Subcutaneous abdominal adipose tissue (tissue), 5 donors: ENCODE data around the gene STKLD1.
"Not testable (repeated sequence)": the region's sequence is repeated elsewhere in the genome, so short reads cannot be mapped to it uniquely, and the experiment has no call there.

Experiments
- H3K27ac ChIP-seq: one replicate; pipeline ENCODE4 v1.7.0; 2013; ENCODE audit warnings: low read depth, mild to moderate bottlenecking, inconsistent platforms, low read length, moderate library complexity
- H3K27me3 ChIP-seq, 5 donors: one replicate each; pipeline ENCODE4 v1.7.0; 2013; ENCODE audit warnings: low read length in 5 of 5, inconsistent platforms in 1 of 5; ENCODE audit not compliant: control insufficient read depth in 5 of 5, insufficient read depth in 4 of 5
- H3K36me3 ChIP-seq, 5 donors: one replicate each; pipeline ENCODE4 v1.7.0; 2013; ENCODE audit warnings: low read length in 5 of 5; ENCODE audit not compliant: control insufficient read depth in 5 of 5, insufficient read depth in 5 of 5
- H3K4me1 ChIP-seq, 5 donors: one replicate each; pipeline ENCODE4 v1.7.0; 2013; ENCODE audit warnings: low read length in 5 of 5, mild to moderate bottlenecking in 3 of 5, moderate library complexity in 1 of 5; ENCODE audit not compliant: control insufficient read depth in 5 of 5, insufficient read depth in 5 of 5
- H3K4me3 ChIP-seq, 5 donors: one replicate each; pipeline ENCODE4 v1.7.0; 2013; ENCODE audit warnings: low read length in 5 of 5, low read depth in 1 of 5
- H3K9ac ChIP-seq, 5 donors: one replicate each; pipeline ENCODE4 v1.7.0; 2013; ENCODE audit warnings: low read length in 5 of 5, mild to moderate bottlenecking in 4 of 5, moderate library complexity in 3 of 5
- H3K9me3 ChIP-seq, 5 donors: one replicate each; pipeline ENCODE4 v1.7.0; 2013; ENCODE audit warnings: low read length in 5 of 5; ENCODE audit not compliant: control insufficient read depth in 5 of 5
- donor health status: healthy.
- donor health status: healthy.
- donor health status: healthy.
- donor health status: healthy.
- donor health status: healthy.

The STKLD1 gene

DNA sequence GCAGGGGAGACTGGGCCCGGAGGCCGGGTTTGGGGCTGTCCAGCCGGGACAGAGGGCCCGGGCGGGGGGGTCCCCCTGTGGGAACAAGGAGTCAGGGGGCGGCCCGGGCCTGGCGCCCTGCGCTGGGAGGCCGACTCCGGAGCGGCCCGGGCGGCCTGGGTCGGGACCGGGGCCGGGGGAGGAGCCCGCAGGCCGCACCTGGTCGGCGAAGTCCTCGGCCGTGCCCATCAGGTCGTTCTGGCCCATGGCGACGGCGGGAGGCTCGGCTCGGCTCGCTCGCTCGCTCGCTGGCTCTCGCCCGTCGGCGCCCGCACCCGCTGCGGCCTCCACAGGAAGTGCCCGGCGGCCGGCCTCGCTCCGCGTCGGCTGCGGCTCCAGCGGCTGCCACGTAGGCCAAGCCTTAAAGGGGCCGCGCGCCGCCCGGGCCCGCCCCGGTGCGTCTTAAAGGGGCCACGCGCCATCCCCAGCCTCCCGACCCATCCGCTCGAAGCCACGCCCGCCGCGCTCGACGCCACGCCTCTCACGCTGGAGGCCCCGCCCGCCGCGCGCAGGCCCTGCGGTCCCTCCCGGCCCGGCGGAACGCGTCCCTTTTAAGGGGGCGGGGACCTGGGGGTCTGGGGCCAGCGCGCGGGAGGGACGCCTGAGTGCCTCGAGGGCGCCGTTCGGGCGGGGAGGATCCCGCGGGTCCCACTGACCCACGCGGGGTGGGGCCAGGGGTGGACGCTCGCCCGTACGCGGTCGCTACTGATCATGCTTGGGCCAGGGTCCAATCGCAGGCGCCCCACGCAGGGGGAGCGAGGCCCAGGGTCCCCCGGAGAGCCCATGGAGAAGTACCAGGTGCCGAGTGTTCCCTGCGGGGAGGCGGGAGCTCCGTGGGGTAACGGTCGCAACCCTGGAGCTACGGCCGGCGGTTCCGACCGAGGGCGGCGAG, at the start of gene STKLD1, which contains the start of gene SURF4:
STKLD1 (plus strand) TSS at position 643 of the 931 bp plus-strand sequence; CDS start at position 751, 108 bp downstream.
SURF4 (minus strand) TSS at position 337 of the 931 bp plus-strand sequence; CDS start at position 246, 91 bp downstream.
- Histone ChIP-seq H3K4me1 (peaks cover 10 to 56% (median 47%) of the 10 kb centered on the region in 5 donors), H3K9me3 (peaks cover 0 to 8% (median 2%) of the 10 kb centered on the region in 5 donors), H3K36me3 (peaks cover 0 to 8% (median 5%) of the 10 kb centered on the region in 5 donors), H3K27me3 (no peaks in the 10 kb centered on the region), H3K4me3 (peak within 1 kb of the TSS; percentile 75 to 98 (median 88)), H3K9ac (peak within 1 kb of the TSS; percentile 40 to 100 (median 96)), H3K27ac (peak within 1 kb of the TSS; percentile 74)

DNA sequence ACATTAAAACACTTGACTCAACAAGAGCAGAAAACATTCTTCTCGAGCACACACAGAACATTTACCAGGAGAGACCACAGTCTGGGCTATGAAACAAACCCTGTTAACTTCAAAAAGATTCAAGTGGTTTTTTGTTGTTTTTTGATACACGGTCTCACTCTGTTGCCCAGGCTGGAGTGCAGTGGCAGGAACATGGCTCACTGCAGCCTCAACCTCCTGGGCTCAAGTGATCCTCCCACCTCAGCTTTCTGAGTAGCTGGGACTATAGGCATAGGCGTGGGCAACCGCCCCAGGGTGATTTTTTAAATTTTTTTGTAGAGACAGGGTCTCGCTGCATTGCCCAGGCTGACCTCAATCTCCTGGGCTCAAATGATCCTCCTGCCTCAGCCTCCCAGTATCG, 49.1 kb upstream of the STKLD1 start:
- not testable (repeated sequence) for H3K9ac ChIP-seq, H3K4me1 ChIP-seq, H3K27ac ChIP-seq, H3K4me3 ChIP-seq, H3K27me3 ChIP-seq, H3K9me3 ChIP-seq
- H3K36me3 ChIP-seq = peaks cover 4 to 23% (median 16%) of the 10 kb centered on the region in 5 donors

DNA sequence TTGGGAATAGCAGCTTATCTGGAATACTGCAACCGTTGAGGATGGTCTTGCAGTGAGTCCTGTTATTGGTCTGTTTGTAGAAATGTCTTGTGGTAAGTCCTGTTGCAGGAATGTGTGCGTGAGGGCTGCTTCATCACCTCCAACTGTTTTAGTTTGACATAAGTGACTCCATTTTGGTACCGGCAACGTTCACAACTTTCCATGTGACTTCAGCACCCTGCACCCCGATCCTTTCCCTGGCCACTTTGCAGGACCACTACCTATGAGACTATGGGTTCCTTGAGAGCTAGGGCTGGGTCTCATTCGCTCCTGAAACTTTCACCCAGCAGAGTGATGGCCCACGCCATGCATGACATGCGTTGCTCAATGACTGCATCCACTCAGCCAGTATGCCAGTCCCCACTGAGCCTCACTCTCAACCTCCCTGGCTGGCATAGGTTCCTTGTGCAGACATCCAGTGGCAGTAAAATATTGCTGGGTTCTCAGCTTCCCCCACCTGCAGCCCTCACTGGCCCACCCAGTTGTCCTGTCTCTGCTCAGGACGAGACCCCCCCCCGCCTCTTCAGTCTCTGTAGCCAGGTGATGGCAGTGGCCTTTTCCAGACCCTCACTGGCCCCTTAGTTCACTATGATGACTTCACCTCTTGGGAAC, 48.2 kb upstream of the STKLD1 start:
- Histone ChIP-seq H3K9me3 (no peaks in the 10 kb centered on the region), H3K9ac (no peak overlapping the region), H3K27ac (no peak overlapping the region), H3K36me3 (peaks cover 4 to 32% (median 25%) of the 10 kb centered on the region in 5 donors), H3K27me3 (no peaks in the 10 kb centered on the region), H3K4me3 (no peak overlapping the region), H3K4me1 (no peaks in the 10 kb centered on the region)

DNA sequence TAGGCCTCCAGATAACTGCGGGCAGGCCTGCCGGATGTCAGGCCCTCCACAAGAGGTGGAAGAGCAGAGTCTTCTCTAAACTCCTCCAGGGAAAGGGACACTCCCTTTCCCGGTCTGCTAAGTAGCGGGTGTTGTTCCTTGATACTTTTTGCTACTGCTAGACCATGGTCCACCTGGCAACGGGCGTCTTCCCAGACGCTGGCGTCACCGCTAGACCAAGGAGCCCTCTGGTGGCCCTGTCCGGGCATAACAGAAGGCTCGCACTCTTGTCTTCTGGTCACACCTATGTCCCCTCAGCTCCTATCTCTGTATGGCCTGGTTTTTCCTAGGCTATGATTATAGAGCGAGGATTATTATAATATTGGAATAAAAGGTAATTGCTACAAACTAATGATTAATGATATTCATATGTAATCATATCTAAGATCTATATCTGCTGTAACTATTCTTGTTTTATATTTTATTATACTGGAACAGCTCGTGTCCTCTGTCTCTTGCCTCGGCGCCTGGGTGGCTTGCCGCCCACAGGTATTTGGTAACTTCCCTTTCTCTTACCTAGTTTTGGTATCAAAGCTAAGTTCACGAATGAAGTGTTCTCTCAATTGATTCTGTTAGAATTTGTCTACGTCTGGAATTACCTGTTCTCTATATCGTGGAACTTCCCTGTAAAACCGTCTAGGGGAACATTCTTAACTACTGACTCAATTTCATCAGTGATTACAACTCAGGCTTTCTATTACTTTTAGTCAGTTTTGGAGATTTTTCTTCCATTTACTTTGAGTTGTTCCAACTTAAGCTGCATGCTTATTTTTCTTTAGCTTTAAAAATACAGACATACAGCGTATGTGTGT, 46.6 kb upstream of the STKLD1 start:
- not testable (repeated sequence) for H3K4me3 ChIP-seq, H3K27ac ChIP-seq, H3K4me1 ChIP-seq, H3K9ac ChIP-seq, H3K27me3 ChIP-seq, H3K9me3 ChIP-seq
- peaks cover 4 to 48% (median 41%) of the 10 kb centered on the region in 5 donors for H3K36me3 ChIP-seq

DNA sequence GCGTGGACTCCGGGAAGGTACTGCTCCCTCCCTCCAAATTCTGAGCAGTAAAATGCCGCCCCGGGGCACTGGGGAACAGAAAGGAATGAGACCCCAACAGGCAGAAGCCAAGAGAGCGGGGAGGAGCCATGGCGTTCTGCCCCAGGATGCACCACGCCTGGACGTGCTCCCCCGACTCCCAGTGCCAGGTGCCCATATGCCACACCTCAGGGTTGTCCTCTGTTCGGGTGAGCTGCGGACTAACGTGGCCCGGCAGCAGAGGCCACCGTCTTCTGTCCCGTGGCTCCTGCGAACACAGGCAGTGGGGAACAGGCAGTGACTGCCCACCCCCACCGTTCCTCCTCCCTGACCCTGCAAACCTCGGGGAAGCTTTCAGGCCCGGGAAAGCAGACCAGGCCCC, 44.9 kb upstream of the STKLD1 start:
- Histone ChIP-seq H3K27me3 (no peaks in the 10 kb centered on the region), H3K27ac (no peak overlapping the region), H3K4me1 (peaks cover 3 to 17% (median 14%) of the 10 kb centered on the region in 5 donors), H3K9ac (no peak overlapping the region), H3K9me3 (no peaks in the 10 kb centered on the region), H3K4me3 (no peak overlapping the region), H3K36me3 (peaks cover 4 to 48% (median 42%) of the 10 kb centered on the region in 5 donors)

DNA sequence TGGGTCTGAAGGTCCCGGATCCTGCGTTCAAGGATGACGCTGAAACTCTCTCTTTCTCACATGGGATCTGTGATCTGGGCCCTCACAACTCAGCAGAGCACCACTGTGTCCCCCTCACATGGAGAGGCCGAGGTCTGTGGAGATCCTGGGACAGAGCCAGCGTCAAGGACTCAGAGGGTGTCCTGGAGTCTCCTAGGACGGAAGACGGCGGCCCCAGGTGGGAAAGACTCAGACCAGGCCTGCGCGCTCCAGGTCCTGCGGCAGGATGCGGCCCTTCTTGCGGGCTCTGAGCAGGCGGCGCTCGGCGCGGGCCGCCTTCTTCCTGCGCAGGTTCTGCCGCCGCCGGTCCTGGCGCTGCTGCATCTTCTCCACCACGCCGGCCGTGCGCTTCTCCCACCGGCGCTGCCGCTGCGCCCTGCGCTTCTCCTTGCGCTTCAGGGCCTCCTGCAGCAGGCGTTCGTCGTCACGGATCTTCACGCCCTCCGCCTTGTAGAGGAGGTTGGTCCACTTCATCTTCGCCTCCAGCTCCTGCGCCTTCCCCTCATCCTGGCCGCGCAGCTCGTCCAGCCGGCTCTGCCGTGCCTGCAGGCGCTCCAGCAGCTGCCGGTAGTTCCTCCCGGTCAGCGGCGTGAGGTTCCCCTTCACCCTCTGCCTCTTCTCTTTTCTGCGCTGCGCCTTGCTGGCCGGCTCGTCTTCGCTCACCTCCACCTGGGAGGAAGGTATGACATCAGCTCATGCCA, 44.4 kb upstream of the STKLD1 start:
- H3K27me3 ChIP-seq = no peaks in the 10 kb centered on the region
- H3K4me1 ChIP-seq = peaks cover 3 to 22% (median 20%) of the 10 kb centered on the region in 5 donors
- H3K9me3 ChIP-seq = no peaks in the 10 kb centered on the region
- H3K27ac ChIP-seq = no peak overlapping the region
- H3K36me3 ChIP-seq = peaks cover 4 to 48% (median 42%) of the 10 kb centered on the region in 5 donors
- H3K9ac ChIP-seq = no peak overlapping the region
- no peak overlapping the region for H3K4me3 ChIP-seq

DNA sequence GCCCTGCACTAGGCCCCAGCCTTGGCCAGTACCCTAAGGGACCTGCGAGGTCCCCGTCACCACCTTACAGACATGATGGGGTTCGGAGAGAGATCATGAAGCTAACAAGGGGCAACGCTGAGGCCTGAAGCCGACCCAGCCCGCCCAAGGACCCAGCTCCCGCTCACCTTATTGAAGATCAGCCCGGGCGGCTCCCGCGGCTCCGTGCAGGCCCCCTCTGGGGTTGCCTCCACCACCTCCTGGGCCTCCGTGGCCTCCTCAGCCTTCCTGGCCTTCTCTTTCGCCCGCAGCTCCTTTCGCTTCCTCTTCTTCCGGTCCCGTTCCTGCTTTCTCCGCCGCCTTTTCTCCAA, 43.8 kb upstream of the STKLD1 start:
- Histone ChIP-seq H3K9ac (no peak overlapping the region), H3K4me1 (peaks cover 3 to 23% (median 21%) of the 10 kb centered on the region in 5 donors), H3K27me3 (no peaks in the 10 kb centered on the region), H3K27ac (no peak overlapping the region), H3K36me3 (peaks cover 4 to 48% (median 42%) of the 10 kb centered on the region in 5 donors), H3K4me3 (no peak overlapping the region), H3K9me3 (no peaks in the 10 kb centered on the region)

DNA sequence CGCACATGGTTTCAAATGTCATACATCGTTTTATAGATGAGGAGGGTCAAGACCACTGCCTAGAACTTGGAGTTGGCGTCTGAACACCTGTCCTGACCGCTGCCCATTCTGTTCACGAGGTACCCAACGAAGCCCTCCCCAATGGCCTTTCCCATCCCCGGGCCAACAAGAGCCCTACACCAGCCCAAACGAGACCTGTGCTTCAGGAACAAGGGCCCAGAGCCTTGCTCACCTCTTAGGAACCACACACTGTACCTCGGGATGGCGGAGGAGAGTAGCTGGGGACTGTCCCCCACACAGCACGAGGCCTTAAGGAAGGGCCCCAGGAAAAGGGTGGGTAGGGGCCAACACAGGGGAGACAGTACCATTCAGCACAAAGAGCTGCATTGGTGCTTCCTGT, 43.2 kb upstream of the STKLD1 start:
- Histone ChIP-seq H3K27me3 (no peaks in the 10 kb centered on the region), H3K9me3 (no peaks in the 10 kb centered on the region), H3K4me1 (peaks cover 3 to 23% (median 21%) of the 10 kb centered on the region in 5 donors), H3K36me3 (peaks cover 4 to 48% (median 42%) of the 10 kb centered on the region in 5 donors), H3K9ac (no peak overlapping the region), H3K27ac (no peak overlapping the region), H3K4me3 (no peak overlapping the region)

DNA sequence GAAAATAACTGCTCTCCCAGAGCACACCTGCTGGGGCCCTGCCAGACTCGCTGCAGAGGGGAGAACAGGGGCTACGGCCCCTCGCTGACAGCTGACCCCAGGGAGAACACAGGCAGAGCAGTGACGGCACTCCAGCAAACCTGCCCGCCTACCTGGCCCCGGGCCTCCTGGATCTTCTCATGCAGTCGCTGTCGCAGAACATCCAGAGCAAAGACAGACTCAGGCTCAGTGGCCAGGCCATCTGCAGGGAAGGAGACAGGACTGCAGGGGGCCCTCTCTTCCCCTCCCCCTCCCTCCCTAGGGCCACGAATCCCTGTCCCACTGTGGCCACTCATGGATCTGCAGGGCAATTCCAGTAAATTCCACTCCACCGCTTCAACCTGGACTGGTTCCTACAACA, 42.6 kb upstream of the STKLD1 start:
- Histone ChIP-seq H3K9ac (peak overlapping the region in 1 of 5 donors; percentile 30), H3K9me3 (no peaks in the 10 kb centered on the region), H3K27ac (no peak overlapping the region), H3K36me3 (peaks cover 4 to 48% (median 42%) of the 10 kb centered on the region in 5 donors), H3K27me3 (no peaks in the 10 kb centered on the region), H3K4me1 (peaks cover 3 to 23% (median 21%) of the 10 kb centered on the region in 5 donors), H3K4me3 (no peak overlapping the region)
